Lower leg skin (tissue), 3 donors: ENCODE data around the gene CDH13.

ENCODE experiments used
- CTCF ChIP-seq, 3 donors: fragments of 450-650 bp; IDR thresholded peaks; one replicate each; pipeline ENCODE4 v1.5.1; 2016; ENCODE audit warnings: antibody characterized with exemption in 3 of 3, mild to moderate bottlenecking in 3 of 3, moderate library complexity in 2 of 3
- POLR2A ChIP-seq, 2 donors: fragments of 450-650 bp; IDR thresholded peaks; one replicate each; pipeline ENCODE4 v1.6.1; 2016 to 2017; ENCODE audit warnings: antibody characterized with exemption in 2 of 2, mild to moderate bottlenecking in 1 of 2, moderate library complexity in 1 of 2

GRCh38 chr16:82829301-82829700 lies 202.5 kb downstream of the CDH13 start:
- TF ChIP-seq POLR2A (IDR thresholded peaks at IDR 0.05) (no peak), CTCF (IDR thresholded peaks at IDR 0.05) (no peak)
